ENCODE measurements around the gene PLEKHG5.
A peak's percentile ranks its signal among the peaks of the same experiment; 100 is the strongest.

Gene PLEKHG5

DNA sequence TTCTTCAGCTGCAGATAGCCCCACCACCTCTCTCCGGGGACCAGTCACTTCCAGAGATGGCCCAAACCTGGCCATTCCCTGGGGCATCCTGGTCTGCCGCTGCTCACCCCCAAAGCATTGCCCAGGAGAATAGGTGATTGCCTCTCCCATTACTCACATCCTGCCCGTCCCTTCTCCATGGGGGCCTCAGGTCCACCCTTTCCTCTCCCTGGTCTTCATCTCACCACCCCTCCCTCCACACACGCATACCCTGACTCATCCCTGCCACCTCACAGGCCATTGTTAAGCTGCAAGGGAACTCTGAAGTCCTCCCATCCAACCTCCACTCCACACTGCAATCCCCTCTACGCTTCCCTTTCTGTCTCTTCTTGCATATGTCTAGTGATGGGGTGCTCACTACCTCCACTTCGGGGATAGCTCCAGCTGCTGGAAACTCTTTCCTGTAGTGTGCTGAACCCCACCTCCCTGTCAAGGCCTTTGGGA, at the start of gene PLEKHG5:
TSS of gene PLEKHG5 (minus strand) at position 188 of the 483 bp plus-strand sequence. CDS start 14,096 bp downstream, outside the sequence.
- no peak for DNase-seq (ENCODE audit: low spot score)

DNA sequence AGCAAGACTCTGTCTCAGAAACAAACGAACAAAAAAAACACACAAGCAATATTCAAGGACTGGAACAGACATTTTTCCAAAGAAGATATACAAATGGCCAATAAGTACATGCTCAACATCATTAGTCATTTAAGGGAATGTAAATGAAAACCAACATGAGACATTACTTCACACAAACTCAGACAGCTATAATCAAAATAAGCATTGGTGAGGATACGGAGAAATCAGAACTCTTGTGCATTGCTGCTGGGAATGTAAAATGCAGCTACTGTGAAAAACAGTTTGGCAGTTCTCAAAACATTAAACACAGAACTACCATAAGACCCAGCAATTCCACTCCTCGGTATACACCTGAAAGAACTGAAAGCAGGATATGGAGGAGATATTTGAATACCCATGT, 47.5 kb upstream of the PLEKHG5 start:
- DNase-seq (ENCODE audit: low spot score): no peak

- no peak for DNase-seq (ENCODE audit: low spot score)
Measured at GRCh38 chr1:6536291-6536690, 44.8 kb upstream of the PLEKHG5 start.

DNA sequence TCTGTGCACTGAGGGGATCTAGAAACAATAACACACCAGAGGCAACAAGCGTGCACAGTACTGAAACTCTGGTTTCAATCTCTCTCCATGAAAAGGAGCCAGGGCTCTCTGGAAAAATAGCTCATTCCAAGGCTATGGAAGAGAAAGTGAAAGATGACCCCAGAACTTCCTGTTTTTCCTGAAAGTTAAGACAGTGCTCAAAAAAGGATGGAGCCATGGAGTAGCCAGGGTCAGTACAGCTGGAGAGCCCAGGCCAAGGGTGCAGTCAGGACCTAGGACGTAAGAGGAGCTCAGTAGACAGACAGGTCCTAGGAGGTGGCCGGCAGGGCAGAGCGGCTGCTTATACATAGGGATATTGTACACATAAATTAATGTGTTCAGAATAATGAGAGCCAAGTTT, 43.7 kb upstream of the PLEKHG5 start:
- DNase-seq (ENCODE audit: low spot score): no peak

DNA sequence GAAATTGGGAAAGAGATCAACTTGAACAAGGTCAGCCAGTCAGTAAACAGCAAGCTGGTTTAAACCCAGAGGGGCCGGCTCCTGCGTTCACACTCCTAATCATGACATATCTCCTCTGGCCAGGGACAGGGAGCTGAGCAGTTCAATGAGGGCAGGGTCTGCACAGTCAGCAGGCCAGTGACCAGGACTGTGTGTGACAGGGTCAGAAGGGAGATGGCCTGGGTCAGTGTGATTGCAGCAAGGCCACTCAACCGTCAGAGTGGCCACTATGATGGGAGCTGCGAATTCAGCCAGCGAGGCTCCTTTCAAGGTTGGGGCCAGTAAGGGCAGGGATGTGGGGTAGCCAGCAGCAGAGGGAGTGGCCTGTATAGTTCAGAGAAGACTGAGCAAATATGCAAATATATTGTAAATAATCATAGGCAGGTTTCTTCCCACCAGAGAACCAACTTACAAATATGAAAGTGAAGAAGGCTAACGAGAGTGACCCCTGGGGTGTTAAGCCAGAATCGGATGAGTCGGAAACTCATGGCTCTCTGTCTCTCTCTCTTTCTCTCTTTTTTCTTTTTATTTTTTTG, 42.9 kb upstream of the PLEKHG5 start:
- no peak for DNase-seq (ENCODE audit: low spot score)

DNA sequence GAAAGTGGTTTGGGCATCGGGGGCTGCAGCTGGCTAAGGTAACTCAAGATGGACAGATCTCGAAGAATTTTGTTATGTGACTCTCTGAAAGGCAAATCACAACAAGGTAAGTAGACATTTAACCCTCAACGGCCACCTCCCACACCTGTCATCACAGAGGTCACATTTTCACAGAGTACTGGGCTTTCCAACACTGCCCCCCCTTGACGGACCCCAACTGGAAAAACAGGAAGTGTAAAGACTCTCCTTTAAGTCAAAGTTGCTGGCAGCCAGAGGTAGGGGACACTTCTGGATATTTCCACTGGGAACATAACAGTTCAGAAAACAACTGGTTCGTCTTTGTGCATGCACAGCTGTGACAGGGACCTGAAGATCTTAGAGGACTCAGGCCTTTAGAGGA, 40.5 kb upstream of the PLEKHG5 start:
- DNase-seq (ENCODE audit: low spot score): no peak

DNA sequence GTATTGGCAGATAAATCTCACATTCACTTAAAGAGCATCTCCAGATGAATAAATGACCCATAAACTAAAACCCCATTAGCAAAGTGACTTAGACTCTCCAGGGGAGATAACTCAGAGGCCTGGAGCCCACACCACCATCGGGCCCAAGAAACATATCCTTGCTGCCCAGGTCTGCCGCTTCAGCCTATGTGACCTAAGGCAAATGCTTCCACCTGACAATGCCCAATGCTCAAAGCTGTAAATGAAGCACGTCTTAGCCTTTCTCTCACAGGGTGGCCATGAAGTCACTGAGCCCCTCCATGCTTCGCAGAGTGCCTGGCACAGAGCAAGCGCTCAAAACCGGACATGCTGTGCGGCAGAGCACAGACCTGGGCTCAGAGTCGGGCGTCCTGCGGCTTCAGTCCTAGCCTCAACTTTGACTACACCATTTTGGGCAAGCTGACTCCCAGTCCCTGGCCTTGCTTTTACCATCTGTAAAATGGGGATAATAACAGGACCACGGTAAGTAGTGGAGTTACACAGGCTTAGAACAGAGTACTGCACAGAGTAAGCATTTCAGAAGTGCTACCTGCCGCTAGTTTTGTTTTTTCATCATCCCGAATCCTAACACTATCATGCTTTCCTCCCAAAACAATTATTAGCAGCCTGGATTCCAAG, 39.2 kb upstream of the PLEKHG5 start:
- DNase-seq (ENCODE audit: low spot score): no peak

GRCh38 chr1:6528492-6528891, 37.0 kb upstream of the PLEKHG5 start:
- DNase-seq (ENCODE audit: low spot score): no peak

GRCh38 chr1:6526316-6526715, 34.8 kb upstream of the PLEKHG5 start:
- DNase-seq (ENCODE audit: low spot score): no peak

GRCh38 chr1:6523566-6523965, 32.1 kb upstream of the PLEKHG5 start:
- peak; percentile 39 for DNase-seq (ENCODE audit: low spot score)

- no peak for DNase-seq (ENCODE audit: low spot score)
Measured at GRCh38 chr1:6521536-6521935, 30.1 kb upstream of the PLEKHG5 start.

DNA sequence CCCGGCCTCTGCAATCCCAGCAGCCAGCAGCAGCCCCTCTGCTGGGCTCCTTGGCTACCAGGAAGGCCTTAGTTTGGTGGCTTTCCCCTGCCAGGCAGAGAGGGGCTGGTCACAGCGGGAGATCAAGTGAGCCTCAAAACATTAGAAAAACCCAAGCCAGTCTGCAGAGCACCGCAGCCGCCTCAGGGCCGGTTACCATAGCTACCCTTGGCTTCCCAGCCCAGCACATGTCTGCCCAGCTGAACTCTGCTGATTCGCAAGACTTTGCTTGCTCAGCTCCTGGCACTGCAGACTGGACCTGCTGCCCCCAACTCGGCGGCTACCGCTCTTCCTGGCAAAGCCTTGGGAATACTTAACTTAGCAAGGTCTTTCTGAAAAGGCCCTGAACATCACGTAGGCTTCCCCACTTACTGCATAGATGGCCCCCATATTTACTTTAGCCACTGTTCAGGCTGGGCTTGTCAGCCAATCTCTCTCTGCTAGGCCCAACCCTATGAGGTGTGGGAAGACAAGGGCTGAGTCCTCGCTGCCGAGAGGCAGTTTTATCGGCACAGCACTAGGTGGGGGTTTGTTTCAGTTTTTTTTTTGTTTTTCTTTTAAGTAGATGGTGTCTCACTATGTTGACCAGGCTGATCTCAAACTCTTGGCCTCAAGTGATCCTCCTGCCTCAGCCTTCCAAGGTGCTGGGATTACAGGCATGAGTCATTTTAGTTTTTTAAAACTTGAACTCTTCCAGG, 28.6 kb upstream of the PLEKHG5 start:
- peak; percentile 32 for DNase-seq (ENCODE audit: low spot score)

GRCh38 chr1:6519491-6519934, 28.0 kb upstream of the PLEKHG5 start:
- DNase-seq (ENCODE audit: low spot score): no peak

- no peak for DNase-seq (ENCODE audit: low spot score)
Measured at GRCh38 chr1:6517435-6517851, 26.0 kb upstream of the PLEKHG5 start.

- no peak for DNase-seq (ENCODE audit: low spot score)
Measured at GRCh38 chr1:6515771-6516170, 24.3 kb upstream of the PLEKHG5 start.

DNA sequence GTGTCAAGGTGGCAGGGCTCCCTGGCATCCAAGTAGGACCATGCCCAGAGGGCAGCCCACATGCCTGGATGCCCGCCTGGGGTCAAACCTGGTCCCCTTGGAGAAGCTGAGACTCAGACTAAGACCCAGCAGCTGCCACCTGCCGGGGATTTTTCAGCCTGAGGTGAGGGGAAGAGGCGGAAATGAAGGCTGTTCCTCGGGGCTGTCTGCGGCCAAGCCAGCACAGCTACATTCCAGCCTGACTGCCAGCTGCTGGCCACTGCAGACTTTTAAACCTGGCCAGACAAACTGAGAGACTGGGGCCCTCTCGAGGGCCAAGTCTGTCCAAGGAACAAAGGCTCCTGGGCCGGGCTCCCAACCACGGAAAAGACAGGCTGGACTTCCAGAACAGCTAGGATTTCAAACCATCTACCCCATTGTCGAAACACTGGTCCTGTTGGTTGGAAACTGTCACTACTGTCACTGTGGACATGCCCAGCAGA, 21.9 kb upstream of the PLEKHG5 start:
- no peak for DNase-seq (ENCODE audit: low spot score)

GRCh38 chr1:6512908-6513280, 21.4 kb upstream of the PLEKHG5 start:
- no peak for DNase-seq (ENCODE audit: low spot score)

GRCh38 chr1:6512245-6512907, 20.9 kb upstream of the PLEKHG5 start:
- no peak for DNase-seq (ENCODE audit: low spot score)

- no peak for DNase-seq (ENCODE audit: low spot score)
Measured at GRCh38 chr1:6511561-6512244, 20.2 kb upstream of the PLEKHG5 start.

DNA sequence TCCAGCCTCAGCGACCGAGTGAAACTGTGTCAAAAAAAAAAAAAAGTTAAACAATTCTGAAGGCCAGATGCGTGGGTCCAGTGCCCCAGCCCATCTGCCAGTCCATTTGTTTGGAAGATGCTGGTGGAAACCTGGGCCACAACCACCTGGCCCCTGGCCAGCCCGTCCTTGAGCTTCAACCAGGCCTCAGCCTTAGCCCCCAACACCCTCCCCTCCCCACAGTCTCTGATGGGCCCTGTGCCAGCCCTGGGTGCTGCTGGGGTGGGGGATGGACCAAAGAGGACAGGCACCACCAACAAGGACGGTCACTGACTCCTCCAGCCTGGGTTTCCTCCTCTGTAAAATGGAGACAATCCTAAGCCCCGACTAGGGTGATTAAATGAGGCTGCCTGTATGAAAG, 19.6 kb upstream of the PLEKHG5 start:
- no peak for DNase-seq (ENCODE audit: low spot score)

GRCh38 chr1:6510493-6510892, 19.0 kb upstream of the PLEKHG5 start:
- no peak for DNase-seq (ENCODE audit: low spot score)

DNA sequence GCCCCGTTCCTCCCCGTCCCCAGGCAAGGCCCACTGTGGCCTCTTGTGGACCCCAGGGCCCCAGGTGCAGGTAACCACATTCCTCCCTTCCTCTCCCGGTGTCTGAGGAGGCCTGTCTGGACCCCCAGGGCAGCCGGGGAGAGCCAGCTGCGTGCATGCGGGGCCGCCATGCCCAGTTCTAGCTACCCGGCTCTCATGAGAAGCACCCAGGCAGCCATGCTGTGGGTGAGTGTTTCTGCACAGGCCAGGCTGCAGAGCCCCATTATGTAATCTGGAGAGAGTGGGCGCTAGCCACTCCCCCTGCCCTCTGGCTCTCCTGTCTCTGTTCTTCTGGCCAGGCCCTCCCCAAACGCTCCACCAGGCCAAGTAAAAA, 18.4 kb upstream of the PLEKHG5 start:
- peak; percentile 22 for DNase-seq (ENCODE audit: low spot score)

All from pons (tissue), 1 donor.